HG02623 (cell line): ENCODE data around the gene APLP2.
"Not testable (repeated sequence)": the region's sequence is repeated elsewhere in the genome, so short reads cannot be mapped to it uniquely, and the experiment has no call there.

Experiments used
- ATAC-seq: cut with Tn5 transposase; IDR thresholded peaks from one replicate; pipeline ENCODE4 v1.9.1; 2021; ENCODE audit warnings: moderate library complexity; ENCODE audit not compliant: unreplicated experiment

The APLP2 gene

DNA sequence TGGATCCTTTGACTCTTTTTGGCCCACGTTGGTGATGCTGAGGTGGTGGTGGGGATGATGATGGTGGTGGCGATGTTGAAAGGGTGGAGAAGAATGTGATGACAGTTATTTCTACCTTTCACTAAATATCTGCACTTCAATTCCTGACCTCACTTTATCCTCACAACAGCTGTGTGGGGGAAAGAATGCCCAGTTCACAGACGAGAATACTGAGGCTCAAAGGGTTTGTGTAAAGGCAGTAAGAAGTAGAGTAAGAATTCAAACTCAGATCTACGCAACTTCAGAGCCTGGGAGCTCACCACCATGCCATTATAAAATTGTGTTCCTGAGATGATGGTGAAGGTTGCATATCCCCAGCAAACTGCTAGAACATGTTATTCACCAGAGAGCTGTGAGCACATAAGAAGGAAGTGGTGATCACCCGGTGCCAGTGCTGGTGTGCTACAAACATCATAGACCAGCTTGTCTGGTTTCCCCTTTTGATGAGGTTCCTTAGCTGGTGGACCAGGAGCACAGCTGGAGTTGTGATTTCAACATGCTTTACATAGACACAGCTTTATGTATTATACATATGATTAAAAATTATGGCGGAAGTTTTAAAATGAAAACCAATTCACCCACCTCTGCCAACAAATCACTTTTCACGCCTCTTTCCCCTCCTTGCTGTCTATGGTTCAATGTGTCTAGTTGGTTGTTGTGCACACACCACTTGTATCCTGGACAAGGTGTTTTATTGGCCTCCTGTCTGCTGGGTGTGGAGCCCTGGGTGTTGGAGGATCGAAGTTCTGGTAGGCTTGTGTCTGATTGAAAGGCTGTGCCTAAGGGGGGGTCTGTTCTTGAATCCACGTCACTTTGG lies 96.1 kb downstream of the APLP2 start:
- no peak for ATAC-seq

DNA sequence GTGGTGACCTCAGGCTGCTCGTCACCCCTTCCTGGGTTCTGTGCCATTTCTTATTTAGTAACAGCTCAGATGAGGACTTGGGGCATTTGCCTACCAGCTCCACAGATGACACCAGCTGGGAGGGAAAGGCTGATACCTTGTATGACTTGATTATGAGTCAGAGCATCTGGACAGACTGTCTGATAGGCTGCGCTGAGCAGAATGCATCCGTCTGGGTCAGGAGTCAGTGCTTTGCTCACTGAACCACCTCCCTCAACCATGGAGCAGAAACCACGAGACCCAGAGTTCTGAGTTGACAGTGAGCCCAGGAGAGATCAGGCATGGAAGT lies 96.7 kb downstream of the APLP2 start:
- ATAC-seq: no peak

DNA sequence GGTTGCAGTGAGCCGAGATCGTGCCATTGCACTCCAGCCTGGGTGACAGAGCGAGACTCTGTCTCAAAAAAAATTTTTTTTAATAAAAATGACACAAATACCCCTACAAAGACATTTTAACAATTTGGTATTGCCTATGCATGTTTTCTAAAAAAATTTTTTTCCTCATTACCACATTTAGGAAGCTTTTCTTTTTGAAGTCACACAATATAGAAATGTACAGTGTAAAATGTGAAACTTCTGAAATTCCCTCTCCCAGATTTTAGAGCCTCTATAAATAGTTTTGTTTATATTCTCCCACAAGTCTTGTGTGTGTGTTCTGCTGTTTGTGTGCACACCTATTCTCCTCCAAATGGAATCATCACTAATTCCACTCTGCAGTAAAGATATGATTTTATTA lies 97.5 kb downstream of the APLP2 start:
- ATAC-seq: no peak

DNA sequence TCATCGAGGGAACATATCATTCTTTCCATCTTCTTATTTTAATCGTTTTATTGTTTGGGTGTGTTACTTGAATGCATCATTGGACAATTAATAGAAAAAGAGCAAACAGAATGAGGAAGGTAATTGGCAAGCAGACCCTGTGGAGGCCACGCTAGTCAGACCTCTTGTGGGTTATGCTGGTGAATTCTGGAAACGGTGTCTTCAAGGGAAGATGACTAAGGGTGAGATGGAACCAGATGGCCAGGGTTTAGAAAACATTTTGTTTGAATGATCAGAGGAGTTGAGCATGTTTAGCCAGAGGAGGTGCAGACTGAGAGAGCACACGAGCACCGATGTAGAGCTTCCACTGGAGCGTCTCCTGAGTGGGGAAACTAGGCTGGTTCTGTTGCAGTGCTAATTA lies 98.4 kb downstream of the APLP2 start:
- no peak for ATAC-seq

GRCh38 chr11:130170345-130170744 lies 100.7 kb downstream of the APLP2 start:
- ATAC-seq: no peak

DNA sequence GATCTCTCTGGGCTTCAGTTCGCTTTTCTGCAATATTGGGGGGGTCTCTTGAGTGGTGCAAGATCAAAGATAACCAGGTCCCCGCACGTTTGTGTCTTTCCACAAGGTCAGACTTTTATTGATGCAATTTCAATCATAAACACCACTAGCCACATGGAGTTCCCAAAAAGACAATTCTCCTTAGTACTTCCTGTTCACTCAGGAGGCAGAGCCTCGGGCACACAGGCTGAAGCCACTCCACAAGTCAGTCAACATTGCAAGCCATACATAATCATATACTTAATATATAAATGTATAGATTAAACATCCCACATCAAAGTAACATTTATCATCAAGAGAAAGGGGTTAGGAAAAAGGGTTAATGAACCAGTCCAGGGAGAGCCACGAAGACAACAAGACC lies 101.8 kb downstream of the APLP2 start:
- no peak for ATAC-seq

DNA sequence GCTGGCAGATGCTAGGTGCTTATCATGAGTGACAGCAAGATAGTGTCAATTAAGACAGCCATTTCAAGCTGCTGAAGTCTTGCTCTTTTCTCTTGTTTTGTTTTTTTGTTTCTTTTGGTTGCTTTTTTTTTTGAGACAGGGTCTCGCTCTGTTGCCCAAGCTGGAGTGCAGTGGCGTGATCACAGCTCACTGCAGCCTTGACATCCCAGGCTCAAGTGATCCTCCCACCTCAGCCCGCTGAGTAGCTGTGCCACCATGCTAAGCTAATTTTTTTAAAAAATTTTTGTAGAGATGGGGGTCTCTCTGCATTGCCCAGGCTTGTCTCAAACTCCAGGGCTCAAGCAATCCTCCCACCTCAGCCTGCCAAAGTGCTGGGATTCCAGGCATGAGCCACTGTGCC lies 102.3 kb downstream of the APLP2 start:
- ATAC-seq: not testable (repeated sequence)

GRCh38 chr11:130174642-130175041 lies 104.9 kb downstream of the APLP2 start:
- no peak for ATAC-seq

GRCh38 chr11:130175898-130176297 lies 106.2 kb downstream of the APLP2 start:
- no peak for ATAC-seq

DNA sequence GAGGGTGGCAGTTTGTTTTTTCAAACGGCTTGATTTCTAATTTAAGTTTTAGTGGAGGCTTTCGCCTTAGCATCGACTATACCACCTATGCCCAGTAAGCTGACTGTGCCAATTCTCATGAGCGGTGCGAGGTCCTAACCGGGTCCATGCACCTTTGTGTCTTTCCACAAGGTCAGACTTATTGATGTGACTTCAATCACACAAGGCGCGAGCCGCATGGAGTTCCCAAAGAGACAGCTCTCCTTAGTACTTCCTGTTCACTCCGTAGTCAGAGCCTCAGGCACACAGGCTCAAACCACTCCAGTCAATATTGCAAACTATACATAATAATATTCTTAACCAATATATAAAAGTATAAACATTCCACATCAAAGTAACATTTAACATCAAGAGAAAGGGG lies 108.1 kb downstream of the APLP2 start:
- ATAC-seq: no peak

- ATAC-seq: no peak
Observed at GRCh38 chr11:130178441-130179339, 109.0 kb downstream of the APLP2 start.

- ATAC-seq: no peak
Observed at GRCh38 chr11:130179396-130180306, 110.0 kb downstream of the APLP2 start.

- peak; percentile 51 for ATAC-seq
Observed at GRCh38 chr11:130180491-130180890, 110.8 kb downstream of the APLP2 start.

GRCh38 chr11:130180896-130181294 lies 111.2 kb downstream of the APLP2 start:
- ATAC-seq: no peak

DNA sequence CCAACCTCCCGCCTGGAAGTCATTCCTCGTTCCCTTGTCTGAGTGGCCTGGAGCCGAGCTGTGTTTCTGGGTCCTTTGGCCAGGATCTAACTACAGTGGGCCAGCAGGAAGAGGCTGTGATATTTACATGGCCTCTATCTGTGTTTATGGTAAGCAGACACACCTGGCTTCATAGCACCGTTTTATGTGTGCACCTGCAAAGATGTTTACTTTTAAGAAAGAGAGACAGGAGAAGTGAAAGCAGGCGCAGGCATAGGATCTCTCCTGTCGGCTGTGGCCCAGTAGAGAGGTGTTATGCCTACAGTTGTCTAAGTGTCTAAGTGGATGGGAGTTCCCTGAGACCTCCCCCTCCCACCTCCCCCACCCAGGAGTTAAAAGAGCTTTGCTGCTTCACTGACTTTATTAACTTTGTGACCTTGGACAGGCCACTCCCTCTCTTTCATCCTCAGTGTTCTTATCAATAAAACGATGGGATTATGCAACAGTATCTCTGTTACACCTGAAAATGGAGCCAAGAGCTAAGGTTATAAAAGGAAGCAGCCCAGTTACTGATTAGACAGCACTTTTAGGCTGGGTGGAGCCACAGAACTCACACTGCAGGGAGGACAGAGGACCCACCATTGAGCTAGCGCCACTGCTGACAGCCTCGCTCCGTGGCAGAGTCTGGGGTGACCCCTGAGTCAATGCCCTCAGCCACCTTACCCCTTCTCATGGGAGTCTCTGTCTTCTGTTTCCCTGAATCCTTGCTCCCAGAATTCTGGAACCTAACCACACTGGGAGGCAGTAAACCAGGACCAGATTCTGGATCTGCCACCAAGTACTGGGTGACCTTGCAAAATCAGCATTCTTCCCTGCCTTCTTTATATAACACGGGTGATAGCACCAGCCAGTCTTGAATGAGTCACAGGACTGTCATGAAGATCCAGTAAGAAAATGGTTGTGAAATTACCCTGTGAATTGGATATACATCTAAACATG lies 111.9 kb downstream of the APLP2 start:
- ATAC-seq: no peak

DNA sequence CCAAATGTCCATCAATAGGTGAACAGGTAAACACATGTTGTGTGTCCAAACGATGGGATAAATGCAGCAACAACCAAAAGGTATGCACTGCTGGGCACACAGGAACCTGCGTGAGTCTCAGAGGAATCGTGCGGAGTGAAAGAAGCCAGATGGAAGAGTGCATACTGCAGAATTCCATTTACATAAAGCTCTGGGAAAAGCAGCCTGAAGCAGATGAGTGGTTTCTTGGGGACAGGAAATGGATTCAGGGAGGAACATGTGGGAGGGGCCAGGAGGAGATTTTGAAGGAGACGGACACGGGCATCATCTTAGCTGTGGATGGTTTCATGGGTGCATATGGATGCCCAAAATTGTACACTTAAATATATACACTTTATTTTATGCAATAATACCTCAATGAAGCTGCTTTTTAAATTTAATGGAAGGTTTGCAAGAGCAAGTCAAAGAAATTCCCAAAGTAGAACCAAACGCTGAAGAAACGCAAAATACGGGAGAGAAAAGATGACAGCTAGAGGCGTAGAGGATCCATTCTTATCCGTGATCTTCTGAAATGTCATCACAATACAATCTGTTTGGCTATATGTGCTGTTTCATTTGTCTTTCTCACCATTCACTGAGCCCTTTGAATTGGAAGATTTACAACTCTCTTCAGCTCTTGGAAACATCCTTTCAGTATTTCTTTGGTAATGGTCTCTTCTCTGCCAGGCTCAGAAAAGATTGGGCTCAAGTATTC lies 114.3 kb downstream of the APLP2 start:
- no peak for ATAC-seq

- no peak for ATAC-seq
Observed at GRCh38 chr11:130187096-130187495, 117.4 kb downstream of the APLP2 start.

- no peak for ATAC-seq
Observed at GRCh38 chr11:130188047-130188446, 118.4 kb downstream of the APLP2 start.
